ENCODE measurements around the gene GSTO2. TPM values are rescaled to one million over a fixed set of nuclear protein-coding genes. Genes with fewer than 3 reads are reported as not detected.
A peak's percentile ranks its signal among the peaks of the same experiment; 100 is the strongest.

The GSTO2 gene
- total RNA-seq, 1 experiment from 2014 or later = 1.7 TPM

DNA sequence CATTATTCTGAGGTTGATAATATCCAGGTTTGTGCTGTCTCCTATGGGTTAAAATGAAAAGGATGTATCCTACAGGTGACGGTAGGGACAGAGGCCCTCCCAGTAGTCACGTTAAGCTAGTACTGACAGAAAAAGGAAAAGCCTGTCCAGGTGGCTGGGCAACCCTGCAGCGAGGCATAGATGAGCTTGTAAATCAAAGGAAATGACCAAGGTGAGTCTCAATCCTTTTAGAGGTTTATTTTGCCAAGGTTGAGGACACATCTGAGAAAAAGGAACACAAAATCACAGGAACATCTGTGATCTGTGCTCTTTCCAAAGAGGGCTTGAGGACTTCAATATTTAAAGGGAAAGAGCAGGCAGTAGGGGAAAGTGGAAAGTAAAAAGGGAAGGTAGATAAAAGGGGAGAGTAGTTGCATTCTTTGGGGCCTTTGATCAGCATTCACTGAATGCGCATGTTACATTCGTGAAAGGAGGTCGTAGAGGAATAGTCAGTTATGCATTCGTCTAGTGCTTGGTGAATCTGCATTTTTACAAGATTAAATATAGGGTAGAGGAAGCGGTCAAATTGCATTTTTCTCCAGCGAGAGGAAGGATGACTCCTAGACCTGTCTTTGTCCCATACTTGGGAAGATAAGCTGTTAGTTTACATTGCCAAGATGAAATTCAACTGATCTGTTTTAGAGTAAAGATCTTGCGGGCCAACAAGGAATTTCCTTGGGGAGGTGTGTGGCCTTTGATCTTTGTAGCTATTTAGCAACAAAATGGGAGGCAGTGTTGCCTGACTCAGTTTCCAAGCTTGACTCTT lies 15.2 kb upstream of the GSTO2 start:
- DNase-seq (ENCODE audit: low read depth) = peak; percentile 18

DNA sequence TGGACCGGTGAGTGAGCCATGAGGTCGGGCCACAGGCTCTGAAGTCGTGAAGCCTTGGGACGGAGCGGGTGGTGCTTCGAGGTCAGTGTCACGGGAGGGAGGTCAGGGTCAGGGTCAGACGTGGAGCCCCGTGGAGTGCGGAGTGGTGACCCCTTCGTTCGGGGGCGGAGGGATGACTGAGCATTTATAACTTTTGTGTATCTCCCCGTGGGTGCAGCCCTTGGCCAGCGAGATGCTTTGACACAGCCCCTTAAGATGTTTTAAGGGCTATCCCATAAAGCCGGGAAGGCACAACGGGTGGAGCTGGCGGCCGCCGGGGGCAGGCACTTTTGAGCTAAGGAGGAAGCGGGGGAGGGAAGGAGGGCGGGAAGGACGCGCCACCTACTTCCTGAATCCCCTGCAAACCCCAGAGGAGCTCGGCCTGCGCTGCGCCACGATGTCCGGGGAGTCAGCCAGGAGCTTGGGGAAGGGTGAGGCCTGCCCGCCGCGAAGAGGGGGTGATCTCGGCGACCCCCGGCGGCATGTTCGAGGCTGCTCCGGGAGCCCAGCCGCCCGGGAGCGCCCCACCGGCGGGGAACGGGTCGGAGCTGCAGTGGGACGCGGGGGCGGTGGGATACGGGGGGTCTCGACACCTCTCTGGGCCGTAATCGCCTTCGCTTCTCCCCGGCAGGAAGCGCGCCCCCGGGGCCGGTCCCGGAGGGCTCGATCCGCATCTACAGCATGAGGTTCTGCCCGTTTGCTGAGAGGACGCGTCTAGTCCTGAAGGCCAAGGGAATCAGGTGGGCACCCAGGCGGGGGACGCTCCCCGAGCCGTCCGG lies 14.3 kb upstream of the GSTO2 start, which contains the start of gene GSTO1:
Gene GSTO1 (plus strand): TSS at position 400 of the 818 bp plus-strand sequence. CDS start 37 bp downstream, at position 437.
- DNase-seq (ENCODE audit: low read depth) = peak; percentile 83

DNA sequence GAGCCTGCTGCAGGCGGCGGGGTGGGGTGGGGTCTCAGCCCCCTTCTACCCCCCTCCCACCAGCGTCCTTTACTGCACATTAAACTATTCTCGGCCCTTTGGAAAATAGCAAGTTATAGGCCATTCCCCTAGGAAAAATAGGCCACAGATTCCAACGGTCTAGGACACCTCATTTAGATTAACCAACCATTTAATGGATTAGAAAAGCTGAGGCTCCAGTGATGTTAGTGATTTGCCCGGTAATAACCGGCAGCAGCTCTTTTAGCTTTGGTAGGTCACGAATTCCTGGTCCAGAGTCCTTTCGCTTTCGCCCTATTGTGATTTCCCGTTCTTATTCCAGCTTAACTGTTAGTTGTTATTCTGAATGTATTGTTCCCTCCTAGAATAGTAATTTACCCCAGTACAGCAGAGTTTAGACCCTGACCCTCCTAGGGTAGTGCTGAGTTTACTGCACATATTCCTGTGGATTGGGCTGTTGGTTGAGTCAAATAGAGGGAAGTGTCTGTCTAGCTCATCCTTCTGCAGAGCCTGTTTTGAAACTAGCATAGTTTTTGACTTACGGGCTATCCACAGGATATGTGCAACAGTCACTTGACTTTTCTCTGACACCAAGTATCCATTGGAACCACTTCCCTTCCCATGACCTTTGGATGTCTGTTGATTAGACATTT lies 13.5 kb upstream of the GSTO2 start:
- DNase-seq (ENCODE audit: low read depth) = peak; percentile 80

DNA sequence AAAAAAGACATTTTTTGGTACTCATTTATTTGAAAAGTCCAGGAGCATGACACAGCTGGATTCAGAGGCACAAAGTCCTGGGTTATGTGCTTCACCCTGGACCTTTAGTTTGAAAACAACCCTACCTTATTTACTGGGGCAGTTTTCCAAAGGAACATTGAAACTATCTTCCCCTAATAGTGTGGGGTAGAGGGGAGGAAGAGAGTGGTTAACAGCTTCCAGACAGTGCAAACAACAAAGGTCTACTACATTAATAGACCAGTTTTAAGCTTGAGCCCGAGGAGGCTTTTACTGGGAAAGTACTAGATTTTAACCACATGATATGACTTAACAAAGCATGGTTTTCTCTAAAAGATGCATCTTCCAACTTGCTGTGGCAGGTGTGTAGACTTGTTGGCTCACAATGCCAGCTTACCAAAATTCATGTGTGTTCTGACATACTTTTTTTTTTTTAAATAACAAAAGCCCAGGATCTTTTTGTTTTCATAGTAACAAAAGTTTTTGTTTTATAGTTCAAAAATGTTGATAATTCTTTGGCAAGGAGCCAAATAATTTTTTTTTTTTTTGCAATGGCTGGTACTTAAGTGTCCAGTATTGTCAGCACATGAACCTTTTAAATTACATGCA lies 12.5 kb upstream of the GSTO2 start:
- DNase-seq (ENCODE audit: low read depth) = peak; percentile 25

DNA sequence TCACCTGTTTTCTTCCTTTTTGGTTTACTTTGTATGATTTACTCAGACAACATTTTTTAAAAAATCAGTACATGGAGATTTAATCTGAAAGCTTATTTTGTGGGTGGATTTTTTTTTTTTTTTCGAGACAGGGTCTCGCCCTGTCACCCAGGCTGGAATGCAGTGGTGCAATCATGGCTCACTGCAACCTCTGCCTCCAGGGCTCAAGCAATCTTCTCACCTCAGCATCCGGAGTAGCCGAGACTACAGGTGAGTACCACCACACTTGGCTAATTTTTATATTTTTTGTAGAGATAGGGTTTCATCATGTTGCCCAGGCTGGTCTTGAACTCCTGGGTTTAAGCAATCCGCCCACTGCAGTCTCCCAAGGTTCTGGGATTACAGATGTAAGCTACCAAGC lies 11.7 kb upstream of the GSTO2 start:
- DNase-seq (ENCODE audit: low read depth) = no peak

DNA sequence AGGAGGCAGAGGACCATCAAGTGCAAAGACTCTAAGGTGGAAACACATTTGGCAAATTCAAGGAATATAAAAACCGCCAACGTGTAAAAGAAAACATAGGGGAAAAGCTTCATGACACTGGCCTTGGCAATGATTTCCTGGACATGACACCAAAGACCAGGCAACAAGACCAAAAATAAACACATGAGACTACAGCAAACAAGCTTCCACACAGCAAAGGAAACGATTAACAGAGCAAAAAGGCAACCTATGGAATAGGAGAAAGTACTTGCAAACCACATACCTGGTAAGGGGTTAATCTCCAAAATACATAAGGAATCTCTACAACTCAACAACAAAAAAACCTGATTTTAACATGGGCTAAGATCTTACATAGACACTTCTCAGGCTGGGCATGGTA lies 10.8 kb upstream of the GSTO2 start:
- DNase-seq (ENCODE audit: low read depth) = no peak

DNA sequence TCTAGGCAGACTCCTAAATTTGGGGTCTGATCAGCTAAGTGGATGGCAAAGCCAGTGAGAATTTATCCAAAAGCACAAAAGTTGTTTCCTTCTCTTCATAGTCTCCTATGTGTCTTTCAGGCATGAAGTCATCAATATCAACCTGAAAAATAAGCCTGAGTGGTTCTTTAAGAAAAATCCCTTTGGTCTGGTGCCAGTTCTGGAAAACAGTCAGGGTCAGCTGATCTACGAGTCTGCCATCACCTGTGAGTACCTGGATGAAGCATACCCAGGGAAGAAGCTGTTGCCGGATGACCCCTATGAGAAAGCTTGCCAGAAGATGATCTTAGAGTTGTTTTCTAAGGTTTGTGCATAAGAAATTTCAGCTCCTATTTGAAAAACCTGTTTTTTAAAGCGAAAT lies 9.5 kb upstream of the GSTO2 start:
- DNase-seq (ENCODE audit: low read depth) = no peak

DNA sequence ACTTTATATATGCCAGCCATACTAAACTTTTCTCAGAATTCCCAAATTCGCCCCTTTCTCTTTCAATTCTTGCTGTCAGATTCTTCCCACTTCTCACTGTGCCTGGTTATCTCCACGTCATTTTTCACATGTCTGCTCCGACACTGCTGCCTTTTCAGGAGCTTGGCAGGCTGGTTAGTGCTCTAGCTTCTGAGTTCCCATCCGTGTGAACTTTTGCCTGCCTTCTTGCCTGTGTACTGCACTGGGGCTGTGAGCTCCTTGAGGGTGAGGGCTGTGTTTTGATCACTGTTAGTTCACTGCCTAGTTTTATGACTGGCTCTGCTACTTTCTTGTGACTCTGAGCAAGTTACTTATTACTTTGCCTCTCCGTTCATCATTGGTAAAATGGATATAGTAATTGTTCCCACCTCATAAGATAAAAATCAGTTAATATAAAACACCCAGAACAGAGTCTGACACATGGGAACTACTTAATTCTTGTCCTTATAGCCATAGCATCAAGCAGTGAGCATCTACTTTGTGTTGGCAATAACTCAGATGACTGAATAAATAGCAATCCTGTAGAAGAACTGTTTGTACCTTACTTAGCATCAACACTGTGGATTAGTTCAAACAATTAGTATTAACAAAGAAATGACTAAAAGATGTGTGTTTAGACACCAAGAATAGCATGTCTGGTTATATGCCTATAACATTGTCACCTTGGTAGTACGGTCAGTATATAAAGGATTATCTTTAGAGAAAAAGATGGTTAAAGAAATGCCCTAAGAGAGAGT lies 8.8 kb upstream of the GSTO2 start:
- DNase-seq (ENCODE audit: low read depth) = peak; percentile 40

DNA sequence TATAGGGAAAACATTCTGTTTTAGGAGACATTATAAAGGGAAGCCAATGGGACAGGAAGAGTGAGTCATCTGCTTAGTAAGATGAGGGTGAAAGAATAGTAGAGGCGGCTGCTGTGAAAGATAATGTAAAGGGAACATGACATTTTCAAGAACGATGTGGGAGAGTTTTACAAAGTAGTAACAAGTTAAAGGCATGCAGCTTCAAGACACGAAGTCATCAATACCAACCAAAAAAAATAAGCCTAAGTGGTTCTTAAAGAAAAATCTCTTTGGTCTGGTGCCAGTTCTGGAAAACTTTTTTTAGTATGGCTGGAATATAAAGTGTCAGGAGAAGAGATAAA lies 8.2 kb upstream of the GSTO2 start:
- DNase-seq (ENCODE audit: low read depth) = peak; percentile 79

DNA sequence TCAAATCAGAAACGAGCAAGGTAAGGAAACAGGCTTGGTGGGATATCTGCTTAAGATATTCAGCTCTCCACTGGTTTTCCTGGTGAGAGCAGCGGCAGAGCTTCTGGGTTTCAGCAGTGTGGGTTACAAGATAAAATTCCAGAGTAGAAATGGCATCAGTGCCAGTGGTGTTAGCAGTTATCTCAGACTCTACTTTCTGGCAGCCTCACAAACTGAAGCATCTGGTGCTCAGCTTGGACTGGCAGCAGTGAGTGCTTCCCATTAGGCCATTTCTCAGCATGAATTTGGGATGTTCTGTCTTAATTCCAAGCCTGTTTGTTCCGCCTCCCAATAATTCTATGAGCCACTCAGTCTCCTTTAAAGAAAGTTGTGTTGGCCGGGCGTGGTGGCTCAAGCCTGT lies 6.9 kb upstream of the GSTO2 start:
- no peak for DNase-seq (ENCODE audit: low read depth)

DNA sequence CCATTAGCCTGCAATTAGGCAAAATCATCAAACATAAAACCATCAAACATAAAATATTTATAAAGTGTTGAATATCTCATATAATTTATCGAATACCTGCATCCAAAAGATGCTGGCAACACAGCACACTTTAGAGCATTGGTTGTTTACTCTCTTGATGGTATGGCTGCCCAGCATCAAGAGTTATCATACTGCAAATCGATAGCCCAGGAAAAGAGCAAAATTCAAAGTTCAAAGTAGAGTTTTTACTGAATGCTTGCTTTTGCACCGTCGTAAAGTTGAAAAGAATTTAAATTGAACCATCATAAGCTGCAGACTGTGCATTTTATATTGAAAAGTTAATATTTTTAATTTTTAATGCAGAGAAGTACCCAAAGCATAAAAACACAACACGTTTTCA lies 4.2 kb upstream of the GSTO2 start:
- no peak for DNase-seq (ENCODE audit: low read depth)

DNA sequence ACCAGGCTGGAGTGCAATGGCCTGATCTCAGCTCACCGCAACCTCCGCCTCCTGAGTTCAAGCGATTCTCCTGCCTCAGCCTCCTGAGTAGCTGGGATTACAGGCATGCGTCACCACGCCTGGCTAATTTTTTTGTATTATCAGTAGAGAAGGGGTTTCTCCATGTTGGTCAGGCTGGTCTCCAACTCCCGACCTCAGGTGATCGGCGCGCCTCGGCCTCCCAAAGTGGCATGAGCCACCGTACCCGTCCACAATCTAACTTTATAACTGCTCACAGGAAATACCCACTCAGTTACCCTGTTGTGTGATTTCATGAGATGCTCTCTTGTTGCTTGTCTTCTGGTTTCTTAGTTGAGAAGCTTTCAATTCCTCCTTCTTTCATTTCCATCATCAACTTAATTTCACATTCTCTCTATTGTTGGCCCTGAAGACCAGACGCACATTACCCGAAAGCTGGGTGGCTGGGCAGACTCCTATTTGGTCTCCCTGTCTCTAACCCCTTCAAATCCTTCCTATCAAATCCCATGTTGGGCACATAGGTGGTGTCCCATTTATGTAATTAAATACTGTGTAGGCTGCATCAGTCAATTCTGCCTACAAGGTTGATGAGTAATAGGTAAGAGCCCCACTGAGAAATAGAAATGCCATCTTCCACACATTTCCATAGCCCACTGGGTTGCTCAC lies 1.1 kb upstream of the GSTO2 start:
- DNase-seq (ENCODE audit: low read depth) = peak; percentile 18

DNA sequence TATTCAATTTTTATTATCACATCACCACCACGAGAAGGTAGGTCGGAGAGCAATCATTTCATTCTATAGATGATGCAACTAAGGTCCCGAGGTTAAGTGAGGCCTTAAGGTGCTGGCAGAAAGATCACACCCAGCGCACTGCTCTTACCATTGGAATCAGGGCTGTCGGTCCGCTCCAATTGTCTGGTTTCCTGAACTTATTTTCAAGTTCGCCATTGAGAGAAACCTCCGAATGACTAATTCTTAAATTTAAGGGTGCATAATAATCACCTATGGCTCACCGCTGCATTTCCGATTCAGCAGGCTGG lies 625 bp upstream of the GSTO2 start:
- no peak for DNase-seq (ENCODE audit: low read depth)

DNA sequence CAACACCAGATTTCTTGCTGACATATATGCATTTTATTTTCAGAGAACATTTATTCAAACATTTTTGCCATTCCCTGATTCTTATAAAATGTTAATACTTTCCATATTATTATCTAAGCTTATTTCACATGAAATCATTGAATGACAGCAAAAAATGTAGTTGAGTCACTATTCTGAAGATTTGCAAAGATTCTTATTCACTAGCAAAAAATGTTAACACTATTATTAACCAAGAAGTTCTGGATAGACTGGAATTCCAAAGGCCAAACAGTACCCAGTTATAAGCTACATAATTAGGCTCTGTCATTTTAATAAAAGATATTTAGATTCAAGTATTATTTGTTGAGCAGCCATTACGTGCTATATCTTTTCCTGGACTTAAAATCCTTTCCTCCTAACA lies 4.3 kb downstream of the GSTO2 start:
- no peak for DNase-seq (ENCODE audit: low read depth)

DNA sequence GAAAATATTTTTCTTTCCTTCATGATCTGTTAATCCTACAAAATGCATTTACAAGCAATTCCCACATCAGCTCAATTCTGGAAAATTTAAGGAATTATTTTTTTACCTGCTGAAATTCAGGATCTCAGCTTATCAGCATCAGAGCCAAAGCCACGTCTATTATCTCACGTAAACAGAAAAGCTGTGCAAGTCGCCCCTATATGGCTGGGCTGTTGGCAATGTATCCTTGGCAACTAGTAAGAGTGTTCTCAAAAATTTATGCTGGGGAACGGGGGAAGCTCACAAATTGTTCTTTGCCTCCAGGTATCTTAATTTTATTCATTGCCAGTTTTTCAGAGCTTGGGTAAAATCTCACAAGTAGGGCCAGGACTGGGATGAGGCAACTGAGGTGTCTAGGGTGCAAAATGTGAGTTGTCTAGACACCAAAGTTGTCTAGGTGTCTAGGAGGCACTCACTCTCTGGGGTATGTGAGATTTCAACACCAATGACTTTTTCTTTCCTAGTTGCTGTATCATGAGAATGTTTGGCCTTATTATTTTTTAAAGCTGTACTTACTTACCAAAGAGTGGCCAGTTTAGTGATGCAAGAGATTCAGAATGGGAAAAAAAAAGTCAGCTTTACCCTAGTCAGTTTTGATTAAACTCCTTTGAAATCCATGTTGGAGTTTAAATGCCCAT lies 5.1 kb downstream of the GSTO2 start:
- no peak for DNase-seq (ENCODE audit: low read depth)

DNA sequence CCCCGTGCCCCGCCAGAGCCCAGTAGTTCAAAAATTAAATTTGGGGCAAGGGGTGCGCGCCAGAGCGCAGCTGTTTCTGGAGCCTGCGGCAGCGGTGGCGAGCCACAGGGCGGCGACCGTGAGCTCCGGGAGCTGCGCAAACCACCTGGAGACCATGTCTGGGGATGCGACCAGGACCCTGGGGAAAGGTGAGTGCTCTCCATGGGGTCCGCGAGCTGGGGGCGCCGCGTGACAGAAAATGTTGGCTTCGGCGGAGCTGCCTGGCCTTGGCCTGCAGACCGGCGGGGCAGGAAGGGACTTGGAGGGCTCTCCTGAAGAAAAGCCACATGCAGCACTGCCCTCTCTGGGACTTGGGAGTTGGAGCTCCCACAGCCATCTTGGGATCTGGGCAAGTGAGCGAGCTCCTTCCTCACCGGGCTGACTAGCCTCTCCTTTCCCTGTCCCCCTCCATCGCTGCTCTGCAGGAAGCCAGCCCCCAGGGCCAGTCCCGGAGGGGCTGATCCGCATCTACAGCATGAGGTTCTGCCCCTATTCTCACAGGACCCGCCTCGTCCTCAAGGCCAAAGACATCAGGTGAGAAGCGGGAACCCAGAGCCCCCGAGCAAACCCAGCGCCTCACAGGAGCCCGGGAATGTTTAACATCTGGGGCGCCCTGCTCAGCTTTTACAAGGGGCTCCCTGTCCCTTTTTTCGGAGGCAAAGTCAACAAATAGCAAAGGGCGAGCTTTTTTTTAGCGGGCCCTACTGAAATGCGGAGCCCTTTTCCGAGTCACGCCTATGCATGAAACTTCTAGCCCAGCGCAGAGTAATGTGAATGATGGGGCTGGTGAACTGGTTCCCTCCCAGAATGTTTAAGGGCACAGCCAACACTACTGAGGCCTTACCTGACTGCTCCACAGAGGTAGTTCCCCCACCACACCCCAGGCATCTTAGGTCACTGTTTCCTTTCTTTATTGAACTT lies 6.1 kb downstream of the GSTO2 start:
- DNase-seq (ENCODE audit: low read depth) = no peak

DNA sequence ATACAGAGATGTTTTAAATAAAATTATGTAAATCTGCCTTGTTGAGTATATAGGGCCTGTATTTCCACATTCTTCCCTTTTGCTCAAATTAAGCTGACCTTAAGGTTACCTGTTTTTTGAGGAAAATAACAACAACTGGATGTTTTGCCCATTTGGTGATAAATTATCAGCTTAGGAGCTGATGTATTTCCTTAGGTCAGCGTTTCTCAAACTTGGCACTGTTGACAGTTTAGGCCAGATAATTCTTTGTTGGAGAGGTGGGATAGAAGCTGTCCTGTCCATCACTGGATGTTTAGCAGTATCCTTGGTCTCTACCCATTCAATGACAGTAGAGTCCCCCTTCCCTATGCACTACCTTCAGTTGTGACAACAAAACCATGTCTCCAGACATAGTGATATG lies 7.2 kb downstream of the GSTO2 start:
- no peak for DNase-seq (ENCODE audit: low read depth)

DNA sequence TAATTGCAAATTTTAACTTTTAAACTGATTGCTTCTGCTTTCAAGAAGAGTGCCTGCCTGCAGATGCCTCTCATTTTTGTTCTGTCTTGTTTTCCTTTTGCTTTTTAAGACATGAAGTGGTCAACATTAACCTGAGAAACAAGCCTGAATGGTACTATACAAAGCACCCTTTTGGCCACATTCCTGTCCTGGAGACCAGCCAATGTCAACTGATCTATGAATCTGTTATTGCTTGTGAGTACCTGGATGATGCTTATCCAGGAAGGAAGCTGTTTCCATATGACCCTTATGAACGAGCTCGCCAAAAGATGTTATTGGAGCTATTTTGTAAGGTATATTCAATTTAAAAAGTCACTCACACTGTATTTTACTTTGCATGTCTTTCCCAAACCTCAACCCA lies 8.8 kb downstream of the GSTO2 start:
- no peak for DNase-seq (ENCODE audit: low read depth)

All from HT1080 (cell line).